Parathyroid adenoma (tissue), 2 donors: ENCODE data around the gene DNAL4.

Experiments
- H2AFZ ChIP-seq: fragments of 300-600 bp; sonication (generic); one replicate; pipeline ENCODE4 v1.7.0; 2017; ENCODE audit warnings: antibody characterized with exemption, mild to moderate bottlenecking
- H3K27ac ChIP-seq: fragments of 300-600 bp; sonication (generic); one replicate; pipeline ENCODE4 v1.7.0; 2017
- H3K27me3 ChIP-seq: fragments of 300-600 bp; sonication (generic); one replicate; pipeline ENCODE4 v1.7.0; 2017; ENCODE audit warnings: low read length; ENCODE audit not compliant: control insufficient read depth, insufficient read depth
- H3K36me3 ChIP-seq: fragments of 300-600 bp; sonication (generic); one replicate; pipeline ENCODE4 v1.7.0; 2017; ENCODE audit warnings: low read length; ENCODE audit not compliant: control insufficient read depth, insufficient read depth
- H3K4me1 ChIP-seq: fragments of 300-600 bp; sonication (generic); one replicate; pipeline ENCODE4 v1.7.0; 2017; ENCODE audit warnings: control low read depth
- H3K4me2 ChIP-seq: fragments of 300-600 bp; sonication (generic); one replicate; pipeline ENCODE4 v1.7.0; 2017; ENCODE audit warnings: low read length
- H3K4me3 ChIP-seq: fragments of 300-600 bp; sonication (generic); one replicate; pipeline ENCODE4 v1.7.0; 2017; ENCODE audit warnings: low read depth, low read length
- H3K79me2 ChIP-seq: fragments of 300-600 bp; sonication (generic); one replicate; pipeline ENCODE4 v1.7.0; 2017; ENCODE audit warnings: control low read depth
- H3K9ac ChIP-seq: fragments of 300-600 bp; sonication (generic); one replicate; pipeline ENCODE4 v1.7.0; 2017; ENCODE audit warnings: mild to moderate bottlenecking
- H3K9me3 ChIP-seq: fragments of 300-600 bp; sonication (generic); one replicate; pipeline ENCODE4 v1.7.0; 2017; ENCODE audit warnings: low read length; ENCODE audit not compliant: control insufficient read depth
- TF ChIP-seq, protein P1 (sequence below): fragments of 300-600 bp; sonication (generic); IDR thresholded peaks from one replicate; pipeline ENCODE4 v1.7.0; 2017; ENCODE audit warnings: antibody characterized with exemption, mild to moderate bottlenecking
- donor health status: primary hyperparathyroidism.

DNAL4 gene

DNA sequence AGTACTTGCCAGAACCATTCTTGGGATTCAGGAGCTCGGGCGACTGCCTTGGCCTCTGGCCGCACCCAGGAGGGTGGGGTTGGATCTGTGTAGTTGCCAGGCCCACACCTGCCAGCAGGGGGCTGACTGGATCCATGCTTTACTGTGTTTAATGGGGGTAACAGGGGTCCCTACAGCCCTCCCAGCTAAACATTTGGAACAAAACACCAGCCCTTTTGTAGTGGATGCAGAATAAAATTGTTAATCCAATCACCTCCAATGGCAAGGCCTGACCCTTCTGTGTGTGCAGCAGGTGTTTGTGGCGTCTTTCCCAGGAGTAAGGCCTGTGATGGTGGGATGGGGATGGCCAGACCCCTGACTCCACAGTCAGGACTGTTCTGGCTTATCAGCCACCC lies 60.6 kb downstream of the DNAL4 start:
- Histone ChIP-seq H3K4me3 (no peak overlapping the region), H2AFZ (no peak overlapping the region), H3K4me2 (no peak overlapping the region), H3K79me2 (no peaks in the 10 kb centered on the region), H3K36me3 (no peaks in the 10 kb centered on the region), H3K4me1 (no peaks in the 10 kb centered on the region), H3K27ac (no peak overlapping the region), H3K9me3 (no peaks in the 10 kb centered on the region), H3K9ac (no peak overlapping the region), H3K27me3 (no peaks in the 10 kb centered on the region)
- TF ChIP-seq, protein P1, sequence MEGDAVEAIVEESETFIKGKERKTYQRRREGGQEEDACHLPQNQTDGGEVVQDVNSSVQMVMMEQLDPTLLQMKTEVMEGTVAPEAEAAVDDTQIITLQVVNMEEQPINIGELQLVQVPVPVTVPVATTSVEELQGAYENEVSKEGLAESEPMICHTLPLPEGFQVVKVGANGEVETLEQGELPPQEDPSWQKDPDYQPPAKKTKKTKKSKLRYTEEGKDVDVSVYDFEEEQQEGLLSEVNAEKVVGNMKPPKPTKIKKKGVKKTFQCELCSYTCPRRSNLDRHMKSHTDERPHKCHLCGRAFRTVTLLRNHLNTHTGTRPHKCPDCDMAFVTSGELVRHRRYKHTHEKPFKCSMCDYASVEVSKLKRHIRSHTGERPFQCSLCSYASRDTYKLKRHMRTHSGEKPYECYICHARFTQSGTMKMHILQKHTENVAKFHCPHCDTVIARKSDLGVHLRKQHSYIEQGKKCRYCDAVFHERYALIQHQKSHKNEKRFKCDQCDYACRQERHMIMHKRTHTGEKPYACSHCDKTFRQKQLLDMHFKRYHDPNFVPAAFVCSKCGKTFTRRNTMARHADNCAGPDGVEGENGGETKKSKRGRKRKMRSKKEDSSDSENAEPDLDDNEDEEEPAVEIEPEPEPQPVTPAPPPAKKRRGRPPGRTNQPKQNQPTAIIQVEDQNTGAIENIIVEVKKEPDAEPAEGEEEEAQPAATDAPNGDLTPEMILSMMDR: peak; percentile 56

DNA sequence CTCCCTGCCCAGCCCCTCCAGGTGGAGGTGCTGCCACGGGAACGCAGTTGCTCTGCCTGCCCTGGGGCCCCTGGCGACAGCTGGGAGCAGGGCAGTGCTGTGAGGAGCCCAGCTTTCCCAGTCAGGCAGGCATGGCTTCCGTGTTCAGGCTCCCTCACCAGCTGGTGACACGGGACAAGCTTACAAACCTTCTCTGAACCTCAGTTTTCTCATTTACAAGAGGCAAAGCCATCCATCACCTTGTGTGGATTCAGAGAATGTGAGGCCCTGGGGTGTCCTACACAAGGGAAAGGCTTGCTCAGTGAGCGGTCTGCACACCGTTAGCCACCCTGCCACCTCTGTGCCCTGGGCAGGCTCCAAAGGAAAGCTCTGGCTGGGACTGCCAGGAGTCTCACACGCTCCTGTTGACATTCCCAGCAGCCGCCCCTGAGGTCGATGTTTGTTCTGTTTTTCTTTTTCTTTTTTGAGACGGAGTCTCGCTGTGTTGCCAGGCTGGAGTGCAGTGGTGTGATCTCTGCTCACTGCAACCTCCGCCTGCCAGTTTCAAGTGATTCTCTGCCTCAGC lies 61.6 kb downstream of the DNAL4 start:
- Histone ChIP-seq H3K4me3 (no peak overlapping the region), H3K36me3 (no peaks in the 10 kb centered on the region)

DNA sequence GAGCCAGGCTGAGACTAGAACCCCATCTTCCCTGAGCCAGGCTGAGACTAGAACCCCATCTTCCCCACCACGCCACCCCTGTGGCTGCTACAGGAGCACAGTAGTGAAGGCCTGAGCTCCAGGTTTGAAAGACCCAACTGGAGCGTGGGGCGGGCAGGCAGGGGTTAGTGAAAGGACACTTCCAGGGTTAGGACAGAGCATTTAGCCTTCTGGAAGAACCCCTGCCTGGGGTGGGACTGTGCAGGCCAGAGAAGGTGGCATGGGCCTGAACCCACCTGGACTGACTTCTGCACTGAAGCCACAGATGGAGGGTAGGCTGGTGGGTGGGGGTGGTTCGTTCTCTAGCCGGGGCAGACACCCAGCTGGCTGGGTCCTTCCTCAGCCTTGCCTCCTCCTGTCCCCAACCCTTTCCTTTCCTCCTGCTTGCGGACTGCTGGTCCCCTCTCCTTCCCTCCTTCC lies 62.2 kb downstream of the DNAL4 start:
- no peaks in the 10 kb centered on the region for H3K36me3 ChIP-seq
- no peak overlapping the region for H3K4me2 ChIP-seq
- no peak overlapping the region for H3K27ac ChIP-seq
- no peak overlapping the region for H3K4me3 ChIP-seq
- H3K79me2 ChIP-seq: no peaks in the 10 kb centered on the region
- no peaks in the 10 kb centered on the region for H3K4me1 ChIP-seq
- TF ChIP-seq, protein P1: no peak
- H3K9me3 ChIP-seq: no peaks in the 10 kb centered on the region
- no peak overlapping the region for H2AFZ ChIP-seq
- H3K27me3 ChIP-seq: no peaks in the 10 kb centered on the region
- no peak overlapping the region for H3K9ac ChIP-seq

More for the DNA sequence above, 61.6 kb downstream of the DNAL4 start:
- Histone ChIP-seq H3K27ac (no peak overlapping the region), H3K4me1 (no peaks in the 10 kb centered on the region), H2AFZ (no peak overlapping the region), H3K4me2 (no peak overlapping the region), H3K9ac (no peak overlapping the region), H3K27me3 (no peaks in the 10 kb centered on the region), H3K79me2 (no peaks in the 10 kb centered on the region), H3K9me3 (no peaks in the 10 kb centered on the region)
- TF ChIP-seq, protein P1: no peak

DNA sequence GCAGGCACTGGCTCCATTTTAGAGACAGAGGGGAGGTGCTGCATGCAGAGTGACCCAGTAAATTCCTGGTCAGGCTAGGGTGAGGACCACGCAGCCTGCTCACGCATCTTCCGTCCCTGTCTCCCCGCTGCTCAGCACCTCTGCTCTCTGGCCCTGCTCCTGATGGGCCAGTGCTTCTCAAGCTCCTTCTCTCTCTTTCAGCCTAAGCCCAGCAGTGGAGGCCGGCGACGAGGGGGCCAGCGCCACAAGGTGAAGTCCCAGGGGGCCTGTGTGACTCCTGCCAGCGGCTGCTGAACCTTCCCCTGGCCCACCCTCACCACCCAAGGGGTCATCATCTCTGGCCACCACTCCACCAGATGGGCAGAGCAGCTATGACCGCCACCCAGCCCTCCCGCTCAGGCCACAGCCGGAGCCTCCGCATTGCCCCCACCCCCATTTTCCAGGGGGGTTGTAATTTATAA lies 63.5 kb downstream of the DNAL4 start:
- no peaks in the 10 kb centered on the region for H3K9me3 ChIP-seq
- no peaks in the 10 kb centered on the region for H3K4me1 ChIP-seq
- no peak overlapping the region for H3K4me2 ChIP-seq
- TF ChIP-seq, protein P1: no peak
- H3K27me3 ChIP-seq: no peaks in the 10 kb centered on the region
- no peak overlapping the region for H3K9ac ChIP-seq
- no peaks in the 10 kb centered on the region for H3K79me2 ChIP-seq
- no peaks in the 10 kb centered on the region for H3K36me3 ChIP-seq
- H3K4me3 ChIP-seq: no peak overlapping the region
- no peak overlapping the region for H3K27ac ChIP-seq
- no peak overlapping the region for H2AFZ ChIP-seq

DNA sequence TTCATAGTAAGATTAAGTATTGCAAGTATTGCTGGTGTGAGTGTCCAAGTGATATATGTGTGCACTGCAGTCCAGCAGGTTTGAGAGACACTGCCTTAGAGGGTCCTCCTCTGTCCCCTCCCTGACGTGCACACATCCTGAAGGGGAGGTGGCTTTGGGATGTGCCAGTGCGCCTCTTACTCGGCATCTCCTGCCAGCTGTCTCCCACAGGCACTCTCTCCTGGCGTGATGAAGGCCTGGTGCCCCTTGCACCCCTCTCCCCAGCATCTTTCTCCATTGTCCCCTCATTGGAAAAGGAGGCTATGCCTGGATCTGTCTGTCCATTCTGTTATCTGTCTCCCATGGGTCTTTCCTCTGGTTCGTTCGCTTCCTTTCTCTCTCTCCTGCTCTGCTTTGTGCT lies 64.0 kb downstream of the DNAL4 start:
- Histone ChIP-seq H3K27me3 (no peaks in the 10 kb centered on the region), H3K4me3 (no peak overlapping the region), H2AFZ (no peak overlapping the region), H3K36me3 (no peaks in the 10 kb centered on the region), H3K4me2 (no peak overlapping the region), H3K4me1 (no peaks in the 10 kb centered on the region), H3K9ac (no peak overlapping the region), H3K9me3 (no peaks in the 10 kb centered on the region), H3K79me2 (no peaks in the 10 kb centered on the region), H3K27ac (no peak overlapping the region)
- TF ChIP-seq, protein P1: no peak
